Activated T-cell treated with anti-CD3 and anti-CD28 coated beads for 48 hours (primary cell): ENCODE data around the gene GLIPR1.
"Not testable (repeated sequence)": the region's sequence is repeated elsewhere in the genome, so short reads cannot be mapped to it uniquely, and the experiment has no call there.

Experiments used
- DNase-seq: peaks from one replicate; pipeline ENCODE4 v3.0.0-alpha.2; 2020; ENCODE audit warnings: low read depth

Gene GLIPR1

GRCh38 chr12:75521224-75521623 is 40.7 kb downstream of the GLIPR1 start:
- DNase-seq, result not testable (repeated sequence)

- DNase-seq, result not testable (repeated sequence)
These were observed 41.6 kb downstream of the GLIPR1 start for GRCh38 chr12:75522124-75522523.

GRCh38 chr12:75525263-75525662 is 44.7 kb downstream of the GLIPR1 start:
- no peak for DNase-seq

- DNase-seq, result no peak
These were observed 46.3 kb downstream of the GLIPR1 start for GRCh38 chr12:75526655-75527511.

- DNase-seq, result no peak
These were observed 47.7 kb downstream of the GLIPR1 start for GRCh38 chr12:75528272-75528671.

GRCh38 chr12:75528692-75529091 is 48.1 kb downstream of the GLIPR1 start:
- DNase-seq, result no peak

GRCh38 chr12:75529316-75529715 is 48.8 kb downstream of the GLIPR1 start:
- no peak for DNase-seq

- no peak for DNase-seq
These were observed 49.3 kb downstream of the GLIPR1 start for GRCh38 chr12:75529826-75530225.

GRCh38 chr12:75533239-75533638 is 52.7 kb downstream of the GLIPR1 start:
- no peak for DNase-seq

- no peak for DNase-seq
These were observed 59.3 kb downstream of the GLIPR1 start for GRCh38 chr12:75539889-75540288.

GRCh38 chr12:75542942-75543341 is 62.4 kb downstream of the GLIPR1 start:
- no peak for DNase-seq

GRCh38 chr12:75543529-75543928 is 63.0 kb downstream of the GLIPR1 start:
- DNase-seq, result no peak

GRCh38 chr12:75545636-75546035 is 65.1 kb downstream of the GLIPR1 start:
- DNase-seq, result no peak

GRCh38 chr12:75548879-75549278 is 68.3 kb downstream of the GLIPR1 start:
- DNase-seq, result no peak

GRCh38 chr12:75549989-75550388 is 69.4 kb downstream of the GLIPR1 start:
- no peak for DNase-seq

- DNase-seq, result no peak
These were observed 70.1 kb downstream of the GLIPR1 start for GRCh38 chr12:75550401-75551240.

GRCh38 chr12:75551477-75551876 is 70.9 kb downstream of the GLIPR1 start:
- no peak for DNase-seq

- no peak for DNase-seq
These were observed 72.8 kb downstream of the GLIPR1 start for GRCh38 chr12:75553398-75553797.
